Non-pigmented ciliary epithelial cell (primary cell): Measurements from ENCODE around the gene FOXN3.

Experiments used
- DNase-seq: peaks from one replicate; pipeline ENCODE4 v3.0.0-alpha.2; 2010; ENCODE audit warnings: low read depth

FOXN3 gene

DNA sequence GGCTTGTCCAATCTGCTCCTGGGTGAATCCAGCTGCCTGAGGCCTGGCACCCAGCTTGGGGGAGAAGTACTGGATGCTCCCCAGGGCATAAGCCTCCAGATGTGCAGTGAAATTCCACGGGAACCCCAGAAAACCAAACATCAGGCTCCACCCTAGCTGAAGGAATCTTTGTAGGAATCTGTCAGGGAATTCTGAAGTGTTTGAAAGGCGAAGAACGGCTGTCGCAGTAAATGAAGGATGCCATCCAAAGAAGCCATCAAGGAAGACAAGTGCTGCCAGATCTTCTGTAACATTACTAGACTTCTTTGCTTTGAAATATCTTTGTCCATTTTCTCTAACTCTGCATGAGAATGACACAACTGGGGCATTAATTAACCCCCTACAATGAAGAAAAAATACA lies 219.4 kb downstream of the FOXN3 start:
- DNase-seq: no peak

DNA sequence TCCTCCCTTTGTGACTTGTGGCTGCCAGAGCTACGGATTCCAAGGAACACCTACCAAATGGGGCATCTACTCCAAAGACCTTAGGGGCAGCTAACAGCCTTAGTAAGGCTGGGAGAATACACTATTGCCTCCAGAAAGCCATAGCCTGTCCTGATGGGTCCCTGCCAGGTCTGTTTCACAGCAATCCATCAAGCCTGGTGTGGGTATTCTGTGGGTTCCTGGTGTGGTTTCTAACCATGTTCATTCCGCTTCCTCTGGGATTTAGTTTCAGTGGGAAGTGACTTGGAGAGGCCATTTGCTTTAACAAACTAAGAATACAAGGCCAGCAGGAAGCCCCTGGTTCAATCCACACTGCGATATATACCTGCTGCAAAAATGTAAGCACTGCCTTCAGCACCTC lies 220.5 kb downstream of the FOXN3 start:
- no peak for DNase-seq

DNA sequence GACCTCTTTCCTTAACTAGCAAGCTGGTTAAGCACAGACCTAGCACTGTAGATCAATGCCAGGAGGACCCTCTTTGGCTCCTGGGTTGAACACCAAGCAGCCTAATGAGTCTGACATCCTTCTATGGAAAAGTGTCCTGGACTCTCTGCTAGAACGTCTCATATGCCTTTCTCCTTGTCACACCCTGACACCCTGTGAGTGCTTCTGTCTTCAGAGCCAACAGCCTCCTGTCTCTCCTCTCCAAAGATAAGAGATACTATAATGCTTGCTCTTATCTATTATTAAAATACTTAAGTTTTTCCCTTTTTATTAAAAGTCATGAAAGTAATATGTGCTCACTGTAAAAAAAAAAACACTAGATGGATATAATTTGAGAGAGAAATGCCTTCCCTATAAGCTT lies 222.7 kb downstream of the FOXN3 start:
- DNase-seq: no peak

DNA sequence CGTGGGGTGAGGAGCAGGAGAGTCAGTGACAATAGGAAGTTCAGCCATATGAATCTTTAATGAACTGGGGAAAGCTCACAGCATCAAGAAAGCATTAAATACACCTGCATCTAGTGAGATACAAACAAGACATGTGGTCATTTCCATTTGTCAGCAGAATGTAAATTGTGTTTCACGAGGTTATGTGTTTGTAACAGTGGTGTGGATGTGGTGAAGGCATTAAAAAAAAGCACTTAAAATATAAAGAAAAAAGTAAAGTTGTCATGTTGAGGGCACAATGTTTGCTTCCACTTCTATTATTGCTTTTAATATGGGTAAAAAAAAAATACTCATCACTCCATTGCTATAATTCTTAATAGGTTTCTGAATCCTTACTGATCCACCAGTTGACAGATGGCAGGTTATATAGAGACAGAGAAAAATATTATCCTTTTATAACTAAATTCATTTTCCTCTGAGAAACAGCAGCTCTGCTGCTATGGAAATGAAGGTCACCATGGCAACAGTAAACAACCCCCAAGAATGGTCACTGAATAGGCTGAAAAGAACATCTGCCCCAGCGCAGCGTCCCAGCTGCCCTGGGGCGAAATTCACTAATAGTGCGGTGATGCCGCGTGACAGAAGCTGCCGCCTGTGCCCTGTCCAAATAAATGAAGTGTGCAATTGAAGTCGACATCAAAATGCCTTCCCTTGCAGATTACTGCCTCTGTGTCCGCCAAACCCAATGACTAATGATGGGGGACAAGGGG lies 226.1 kb downstream of the FOXN3 start:
- no peak for DNase-seq

DNA sequence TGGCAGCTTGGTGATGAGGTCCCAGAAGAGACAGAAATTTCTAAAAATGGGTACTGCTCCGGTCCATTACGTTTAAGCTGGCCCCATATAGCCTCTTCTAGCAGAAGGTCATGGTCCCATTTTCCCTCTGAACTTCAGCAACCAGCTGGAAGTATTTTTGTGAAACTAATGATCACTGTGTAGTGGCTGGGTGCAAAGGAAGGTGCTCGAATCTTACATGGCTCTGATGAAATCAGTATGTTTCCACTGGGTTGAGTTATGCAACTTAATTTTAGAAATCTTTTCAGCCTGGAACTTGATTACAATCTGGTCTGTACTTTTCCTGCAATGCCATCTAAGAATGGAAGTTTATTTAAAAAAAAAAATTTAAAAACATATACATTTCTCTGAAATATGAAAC lies 228.5 kb downstream of the FOXN3 start:
- DNase-seq: no peak

DNA sequence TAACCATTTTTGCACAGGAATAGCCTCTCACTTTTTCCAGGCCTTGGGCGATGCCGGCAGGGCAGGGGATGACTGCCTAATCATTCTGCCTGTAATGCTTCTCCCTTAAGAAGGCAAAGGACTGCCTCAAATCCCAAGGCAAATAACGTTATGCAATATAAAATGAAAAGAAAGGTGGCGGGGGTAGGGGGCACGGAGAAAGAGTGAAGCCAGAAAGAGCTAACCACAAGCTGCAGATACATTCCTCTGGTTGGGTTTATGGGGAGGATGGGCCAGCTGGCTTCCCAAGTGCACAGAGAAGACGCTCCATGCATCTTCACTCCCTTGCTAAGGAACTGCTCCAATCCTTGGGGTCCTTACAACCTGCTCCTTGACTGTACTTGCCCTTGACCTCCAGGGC lies 229.5 kb downstream of the FOXN3 start:
- DNase-seq: no peak

DNA sequence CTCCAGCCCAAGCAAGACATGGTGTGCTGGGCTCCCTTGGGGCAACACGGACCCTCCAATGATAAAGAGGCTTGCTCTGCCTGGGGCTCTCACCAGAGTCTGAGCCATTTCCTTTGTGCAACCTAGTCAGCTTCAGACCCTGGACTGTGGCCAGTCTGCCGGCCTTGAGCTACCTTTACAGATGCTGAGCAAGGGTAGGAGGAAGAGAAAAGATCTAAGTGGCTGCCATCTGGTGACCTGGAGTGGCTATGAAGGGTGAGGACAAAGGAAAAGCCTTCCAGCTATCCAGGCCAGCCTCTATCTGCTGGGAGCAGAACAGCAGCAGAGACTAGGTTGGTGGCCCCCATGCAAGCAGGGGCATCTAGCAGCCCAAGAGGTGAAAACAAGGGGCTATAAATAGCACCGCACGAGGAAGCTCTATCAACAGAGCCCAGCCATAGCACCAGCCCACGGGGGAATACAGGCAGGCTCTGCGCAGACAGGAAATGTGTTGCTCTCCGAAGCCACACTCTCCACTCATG lies 230.1 kb downstream of the FOXN3 start:
- DNase-seq: no peak

DNA sequence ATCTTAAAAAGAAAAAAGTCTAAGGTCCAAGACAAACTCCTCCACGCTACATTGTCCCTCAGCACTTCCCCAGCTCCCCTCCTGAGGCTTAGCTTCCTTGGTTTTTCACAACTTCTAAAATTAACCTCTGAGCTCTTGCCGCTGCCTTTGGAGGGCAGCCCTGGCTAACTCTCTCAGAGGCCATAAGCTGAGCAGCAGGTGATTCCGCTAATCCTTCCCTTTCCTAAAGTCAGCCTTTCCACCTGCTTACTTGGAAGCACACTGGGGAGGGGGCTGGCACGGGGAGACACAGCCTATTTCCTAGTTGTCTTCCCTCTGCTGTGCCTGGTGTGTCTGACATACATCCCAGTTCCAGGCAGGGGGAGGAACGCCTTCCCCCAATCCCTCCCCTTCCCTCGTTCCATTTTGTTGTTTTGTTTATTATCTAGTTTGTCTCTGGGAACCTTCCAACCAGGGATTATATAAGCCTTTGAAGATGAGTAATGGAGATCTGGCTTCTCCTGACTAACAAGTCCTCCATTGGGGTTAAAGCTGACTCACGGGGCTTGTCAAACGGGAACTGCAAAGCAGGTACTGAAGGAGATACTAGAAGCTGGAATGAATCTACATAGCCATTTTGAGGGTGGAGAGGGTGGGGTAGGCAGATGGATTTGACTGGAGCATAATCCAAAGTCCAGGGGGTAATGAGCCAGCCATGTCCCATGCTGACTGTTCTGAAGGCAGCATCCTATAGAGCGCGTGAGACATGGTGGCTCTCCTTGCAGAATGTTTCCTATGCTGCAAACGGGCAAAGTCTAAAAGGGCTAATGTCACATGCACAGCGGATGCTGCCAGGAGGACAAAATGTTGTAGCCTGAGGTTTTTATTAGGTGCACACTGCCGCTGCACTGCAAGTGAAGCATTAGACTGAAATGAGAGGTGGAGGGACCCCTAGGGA lies 230.8 kb downstream of the FOXN3 start:
- DNase-seq: peak; percentile 68

DNA sequence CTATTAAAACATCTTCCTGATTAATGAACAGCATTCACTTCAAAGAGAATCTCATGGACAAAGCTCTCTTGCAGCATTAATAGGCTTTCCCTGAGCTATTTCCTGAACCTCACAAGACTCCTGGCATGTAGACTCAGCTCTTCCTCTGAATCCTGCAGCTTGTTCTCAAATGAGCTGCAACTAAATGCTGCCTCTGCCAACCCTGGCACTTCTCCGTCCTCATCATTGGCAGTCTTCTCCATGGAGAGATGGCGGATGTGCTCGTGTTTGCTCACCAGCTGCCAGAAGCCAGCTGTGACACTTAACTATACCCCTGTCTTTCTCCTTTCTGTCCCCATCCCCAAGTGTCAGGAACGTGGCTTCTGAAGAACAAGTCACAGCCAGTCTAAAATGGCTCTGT lies 232.1 kb downstream of the FOXN3 start:
- no peak for DNase-seq

DNA sequence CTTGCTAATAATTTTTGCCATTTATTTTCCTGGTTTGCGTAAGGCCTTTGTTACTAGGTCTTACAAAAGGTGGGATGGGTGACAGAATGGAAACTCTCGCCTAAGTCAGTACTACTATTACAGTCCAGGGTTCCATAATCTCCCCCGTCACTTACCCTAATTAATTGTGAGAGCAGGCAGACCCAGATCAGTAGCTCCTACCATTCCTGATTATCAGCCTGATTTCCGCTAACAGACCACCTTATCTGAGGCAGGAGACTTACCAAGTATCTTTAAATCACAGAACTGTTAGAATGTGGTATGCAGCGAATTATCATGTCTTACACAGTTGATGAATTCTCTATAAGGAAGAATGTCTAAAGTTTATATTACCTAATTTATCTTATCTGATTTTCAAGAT lies 234.7 kb downstream of the FOXN3 start:
- no peak for DNase-seq

DNA sequence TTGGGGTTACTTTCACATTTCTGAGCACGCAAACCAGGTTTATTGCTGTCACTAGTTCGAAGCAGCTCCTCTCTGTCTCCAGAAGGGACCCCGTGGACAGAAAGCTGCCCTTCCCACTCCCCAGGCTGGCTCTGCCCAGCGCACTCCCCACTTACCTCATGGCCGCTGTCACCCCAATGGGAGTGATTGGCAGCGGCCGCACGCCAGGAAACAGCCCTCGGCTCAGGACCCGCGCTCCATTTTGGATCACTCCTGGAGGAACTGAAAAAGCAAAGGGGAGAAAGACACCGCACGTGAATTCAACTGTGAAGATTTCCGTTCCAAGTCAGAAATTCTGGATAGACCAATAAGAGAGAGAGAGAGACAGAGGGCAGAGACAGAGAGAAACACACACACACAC lies 236.5 kb downstream of the FOXN3 start:
- DNase-seq: no peak

DNA sequence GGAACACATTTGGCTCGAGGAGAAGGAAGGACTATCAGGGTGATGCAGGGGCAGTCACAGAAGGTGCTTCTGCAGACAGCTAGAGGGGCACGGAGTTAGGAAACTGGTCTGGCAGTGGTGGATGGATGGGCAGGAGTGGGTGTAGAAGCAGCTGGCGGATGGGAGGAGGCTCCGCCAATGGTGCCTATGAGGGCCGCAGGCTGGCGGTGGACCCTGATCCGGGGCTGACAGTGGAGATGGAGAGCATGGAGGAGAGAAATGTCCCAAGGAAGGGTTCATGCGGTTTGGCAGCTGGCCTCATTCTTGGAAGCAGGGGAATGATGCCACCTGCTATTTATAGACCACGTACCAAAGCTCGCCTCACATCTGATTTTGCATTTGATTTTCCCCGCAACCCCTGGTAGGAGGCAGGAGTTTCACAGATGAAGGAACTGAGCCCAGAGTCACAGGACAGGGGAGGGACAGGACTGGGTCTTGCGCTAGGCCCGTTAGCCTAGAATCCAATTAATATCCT lies 237.1 kb downstream of the FOXN3 start:
- no peak for DNase-seq

DNA sequence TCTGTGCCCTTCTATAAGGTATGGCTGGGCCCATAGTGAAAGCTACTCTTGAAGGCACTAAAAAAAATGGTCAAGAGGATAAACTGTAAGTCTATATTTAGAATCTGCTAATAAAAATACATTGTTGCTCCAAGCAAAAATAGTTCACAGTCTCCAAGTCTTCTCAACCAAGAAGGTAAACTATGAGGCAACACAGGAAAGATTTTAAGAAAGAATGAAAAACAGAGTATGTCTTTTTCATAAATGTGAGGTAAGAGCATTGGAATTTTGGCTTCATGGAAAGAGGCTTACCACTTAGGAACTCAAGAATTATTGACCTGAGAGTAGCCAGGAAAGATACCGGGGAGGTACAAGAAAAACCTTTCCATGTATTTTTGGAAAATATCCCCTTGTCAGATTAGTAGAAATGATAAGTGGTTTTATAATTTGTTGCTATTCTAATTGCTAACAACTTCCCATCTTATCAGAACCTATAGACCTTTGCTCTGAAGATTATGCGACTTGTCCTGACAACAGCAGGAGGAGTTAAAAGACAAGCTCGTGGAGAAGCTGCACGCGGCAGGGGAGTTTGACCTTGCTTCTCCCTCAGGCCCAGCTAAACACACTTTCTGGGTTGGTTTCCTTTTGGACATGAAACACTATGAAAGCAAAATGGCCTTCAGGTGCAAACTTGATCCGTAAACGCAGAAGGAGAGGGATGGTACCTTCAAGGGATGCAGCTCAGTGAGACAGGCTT lies 238.1 kb downstream of the FOXN3 start:
- DNase-seq: peak; percentile 20

DNA sequence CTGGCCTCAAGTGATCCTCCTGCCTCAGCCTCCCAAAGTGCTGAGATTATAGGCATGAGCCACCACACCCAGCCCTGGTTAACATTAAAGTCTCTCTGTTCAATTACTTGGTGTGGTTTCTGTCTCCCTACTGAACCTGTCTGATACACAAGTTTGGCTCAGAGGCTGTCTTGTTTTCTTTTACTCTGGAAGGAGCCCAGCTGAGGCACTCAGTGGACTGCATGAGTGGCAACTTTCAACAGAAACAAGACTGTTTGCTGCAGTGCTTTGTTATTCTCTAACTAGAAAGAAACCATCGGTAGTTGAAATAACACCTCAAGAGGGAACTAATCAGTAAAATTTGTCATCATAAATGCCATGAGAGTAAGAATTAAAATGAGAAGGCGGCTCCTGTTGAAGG lies 238.7 kb downstream of the FOXN3 start:
- DNase-seq: no peak

DNA sequence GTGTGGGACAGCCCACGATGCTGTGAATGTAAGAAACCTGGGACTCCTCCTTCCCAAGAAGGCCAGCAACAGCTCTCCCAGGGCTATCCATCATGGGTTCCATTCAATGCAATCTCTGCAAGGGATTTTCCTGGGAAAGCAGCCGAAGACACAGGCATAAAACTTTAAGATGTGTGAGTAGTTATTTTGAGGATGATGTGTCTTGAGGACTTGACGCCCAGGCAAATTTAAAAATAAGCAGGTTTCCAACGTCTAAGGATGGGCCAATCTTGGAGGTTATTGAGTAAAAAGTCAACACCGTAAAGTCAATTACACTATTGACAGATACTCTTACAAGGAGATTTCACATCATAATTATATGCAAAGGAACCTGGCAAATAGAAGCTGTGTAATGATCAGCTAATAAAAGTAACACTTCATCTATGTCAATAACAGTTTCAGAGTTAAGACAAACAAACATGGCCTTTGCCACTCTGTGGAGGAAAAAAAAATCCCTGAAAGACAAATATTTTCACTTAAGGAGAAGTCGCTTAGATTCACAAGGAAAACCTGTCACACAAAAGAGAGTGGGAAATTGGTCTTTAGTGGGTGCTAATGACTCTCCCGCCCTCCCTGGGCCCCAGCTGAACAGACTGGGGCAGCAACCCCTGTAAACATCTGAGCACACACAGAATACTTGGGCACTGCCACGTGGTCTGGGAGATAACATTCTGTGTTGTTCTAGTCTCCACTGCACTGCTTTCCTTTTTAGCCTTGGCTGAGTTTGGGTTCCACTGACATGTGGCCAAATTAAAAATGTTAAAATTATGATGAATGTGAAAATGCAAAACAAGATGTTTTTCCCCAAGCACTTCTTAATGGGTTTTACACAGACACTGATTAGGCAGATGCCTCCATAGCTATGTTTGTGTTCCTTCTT lies 240.9 kb downstream of the FOXN3 start:
- no peak for DNase-seq

DNA sequence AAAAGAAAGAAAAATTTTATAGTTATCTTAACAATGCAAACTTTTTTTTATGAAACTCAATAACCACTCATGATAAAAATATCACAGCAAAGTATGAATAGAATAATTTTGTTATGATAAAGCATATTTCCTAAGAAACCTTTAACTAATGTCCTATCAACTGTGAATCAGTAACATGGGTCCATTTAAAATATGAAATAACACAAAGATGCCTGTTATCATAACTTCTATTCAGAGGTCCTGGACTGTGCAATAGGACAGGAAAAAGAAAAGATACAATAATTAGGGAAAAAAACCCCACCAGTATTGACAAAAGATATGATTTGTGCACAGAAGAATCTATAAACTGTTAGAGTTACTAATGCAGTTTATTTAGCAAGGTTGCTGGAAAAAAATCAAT lies 245.4 kb downstream of the FOXN3 start:
- DNase-seq: no peak

DNA sequence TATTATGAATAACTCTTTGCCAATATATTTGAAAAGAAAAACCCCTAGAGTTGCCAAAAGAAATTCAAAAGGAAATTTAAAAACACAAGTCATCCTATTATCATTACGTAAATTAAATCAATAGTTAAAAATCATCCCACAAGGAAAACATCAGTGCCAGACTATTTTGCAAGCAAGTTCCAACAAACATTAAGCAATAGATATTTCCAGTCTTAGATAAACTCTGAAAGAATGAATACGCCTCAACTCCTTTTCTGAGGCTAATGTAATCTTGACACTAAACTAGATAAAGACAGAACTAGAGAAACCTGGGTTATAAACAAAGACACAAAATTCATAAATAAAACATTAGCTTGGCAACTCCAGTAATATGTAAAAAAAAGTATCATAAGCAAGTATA lies 245.9 kb downstream of the FOXN3 start:
- DNase-seq: no peak

DNA sequence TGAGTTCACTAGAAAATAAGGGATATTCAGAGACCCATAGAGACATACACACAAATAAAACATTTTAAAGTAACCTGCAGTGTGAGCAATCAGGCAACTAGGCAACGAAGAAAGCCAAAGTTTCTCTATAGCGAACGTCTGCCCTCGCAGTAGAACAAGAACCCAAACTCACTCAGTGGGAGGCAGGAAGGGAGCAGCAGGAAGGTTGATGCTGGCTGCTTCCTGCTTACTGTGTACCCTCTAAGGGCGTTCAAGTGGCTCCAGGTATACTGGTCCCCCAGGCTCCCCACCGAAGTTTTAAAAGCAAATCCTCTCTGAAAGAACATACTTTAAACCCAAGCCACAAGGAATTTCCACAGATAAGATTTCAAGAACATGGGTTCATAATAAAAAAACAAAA lies 249.3 kb downstream of the FOXN3 start:
- DNase-seq: no peak

DNA sequence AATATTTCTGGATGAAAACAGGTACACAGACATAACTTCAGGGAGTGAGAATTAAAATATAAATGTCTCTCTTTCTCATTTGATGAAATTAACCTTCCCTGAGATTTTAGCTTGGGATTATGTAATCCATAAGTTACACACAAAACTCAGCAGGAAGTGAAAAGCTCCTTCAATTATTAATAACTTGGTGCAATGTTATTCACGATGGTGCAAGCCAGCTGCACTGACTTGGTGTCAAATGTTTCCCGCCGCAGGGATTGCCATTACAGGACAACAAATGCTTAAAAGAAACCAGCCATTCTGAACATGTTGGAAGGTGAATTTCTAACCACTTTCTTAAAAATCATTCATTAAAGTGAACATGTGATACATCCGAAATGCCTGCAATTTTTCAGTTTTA lies 250.4 kb downstream of the FOXN3 start:
- no peak for DNase-seq

DNA sequence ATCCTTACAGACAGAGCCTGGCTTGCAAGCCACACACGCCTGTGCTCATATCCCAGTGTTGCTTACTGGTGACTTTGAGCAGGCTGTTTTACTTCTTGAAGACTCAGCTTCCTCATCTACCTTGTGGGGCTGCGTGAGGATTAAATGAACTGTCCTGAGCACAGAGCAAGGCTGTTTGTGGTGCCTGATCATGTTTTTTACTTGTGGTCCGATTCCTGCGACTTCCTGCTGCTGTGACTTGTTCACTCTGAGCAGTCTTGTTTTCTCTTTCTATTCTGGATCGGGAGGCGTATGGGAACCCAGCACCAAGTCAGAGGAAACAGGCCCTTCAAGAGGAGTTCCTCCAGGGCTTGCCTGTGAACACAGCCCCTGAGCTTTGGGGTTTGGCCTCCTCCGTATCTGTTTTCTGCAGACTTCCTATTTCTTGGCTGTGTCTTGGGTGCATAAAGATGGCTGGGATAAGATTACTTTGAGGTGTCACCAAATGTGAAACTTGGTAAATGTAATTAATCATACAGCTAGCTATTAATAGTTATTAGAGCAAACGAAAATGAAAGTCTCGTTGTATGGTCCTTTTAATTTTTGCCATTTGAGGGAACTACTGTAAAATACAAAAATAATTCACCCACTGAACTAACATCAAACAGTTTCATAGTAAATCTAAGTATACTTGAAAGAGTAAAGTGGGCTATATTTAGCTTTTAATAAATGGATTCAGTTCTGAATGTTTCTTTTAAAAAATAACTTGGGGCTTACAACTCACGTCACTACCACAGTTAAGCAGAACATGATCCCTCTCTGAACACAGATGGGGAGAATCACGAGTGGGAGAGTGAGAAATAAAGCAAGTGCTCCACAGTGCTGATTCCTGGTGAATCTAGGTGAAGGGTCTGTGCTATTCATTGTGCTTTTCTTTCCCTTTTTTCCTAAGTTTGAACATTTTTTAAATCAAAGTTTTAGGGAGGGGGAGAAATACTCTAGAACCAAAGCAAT lies 251.5 kb downstream of the FOXN3 start:
- DNase-seq: no peak
